Stimulated activated CD8-positive, alpha-beta memory T cell treated with anti-CD3 and anti-CD28 coated beads, Interleukin-7, amount 100 ng/mL, for 24 hours (primary cell): ENCODE results near the gene KIAA1191.

Experiments used
- DNase-seq: peaks from one replicate; pipeline ENCODE4 v3.0.0-alpha.2; 2020; ENCODE audit warnings: low read depth

KIAA1191 gene

GRCh38 chr5:176365351-176366231, 4.0 kb upstream of the KIAA1191 start, which contains the start of gene ARL10:
ARL10 (plus strand) TSS chr5:176365487; CDS start chr5:176365564, 77 bp downstream.
- no peak for DNase-seq

- no peak for DNase-seq
These were observed 3.3 kb upstream of the KIAA1191 start for GRCh38 chr5:176364765-176365350.

- no peak for DNase-seq
These were observed 598 bp upstream of the KIAA1191 start for GRCh38 chr5:176362233-176362490.

- no peak for DNase-seq
These were observed 599 bp downstream of the KIAA1191 start for GRCh38 chr5:176360894-176361436.

GRCh38 chr5:176359658-176360057, 1.9 kb downstream of the KIAA1191 start:
- DNase-seq = no peak

GRCh38 chr5:176356179-176356566, 5.4 kb downstream of the KIAA1191 start:
- no peak for DNase-seq

GRCh38 chr5:176355400-176356178, 6.0 kb downstream of the KIAA1191 start:
- DNase-seq = no peak

- DNase-seq = no peak
These were observed 8.0 kb downstream of the KIAA1191 start for GRCh38 chr5:176353533-176353932.

GRCh38 chr5:176352116-176352878, 9.3 kb downstream of the KIAA1191 start:
- DNase-seq = no peak

GRCh38 chr5:176350416-176350815, 11.1 kb downstream of the KIAA1191 start:
- DNase-seq = no peak

- no peak for DNase-seq
These were observed 18.7 kb downstream of the KIAA1191 start for GRCh38 chr5:176342766-176343458.

- DNase-seq = no peak
These were observed 19.4 kb downstream of the KIAA1191 start for GRCh38 chr5:176342158-176342483.

GRCh38 chr5:176341325-176342157, 20.0 kb downstream of the KIAA1191 start:
- DNase-seq = no peak

- DNase-seq = no peak
These were observed 22.3 kb downstream of the KIAA1191 start for GRCh38 chr5:176339304-176339703.

GRCh38 chr5:176337913-176338312, 23.7 kb downstream of the KIAA1191 start:
- DNase-seq = no peak

- no peak for DNase-seq
These were observed 27.4 kb downstream of the KIAA1191 start for GRCh38 chr5:176334031-176334770.

GRCh38 chr5:176320577-176320976, 41.0 kb downstream of the KIAA1191 start:
- DNase-seq = no peak

GRCh38 chr5:176319827-176320554, 41.6 kb downstream of the KIAA1191 start:
- DNase-seq = no peak
